Measurements from ENCODE around the gene RUSC1. TPM values are rescaled to one million over a fixed set of nuclear protein-coding genes. Genes with fewer than 3 reads are reported as not detected.
"Not testable (repeated sequence)": the region's sequence is repeated elsewhere in the genome, so short reads cannot be mapped to it uniquely, and the experiment has no call there.

RUSC1 gene
- total RNA-seq, 1 donor from 2014 or later = 38.3 TPM

DNA sequence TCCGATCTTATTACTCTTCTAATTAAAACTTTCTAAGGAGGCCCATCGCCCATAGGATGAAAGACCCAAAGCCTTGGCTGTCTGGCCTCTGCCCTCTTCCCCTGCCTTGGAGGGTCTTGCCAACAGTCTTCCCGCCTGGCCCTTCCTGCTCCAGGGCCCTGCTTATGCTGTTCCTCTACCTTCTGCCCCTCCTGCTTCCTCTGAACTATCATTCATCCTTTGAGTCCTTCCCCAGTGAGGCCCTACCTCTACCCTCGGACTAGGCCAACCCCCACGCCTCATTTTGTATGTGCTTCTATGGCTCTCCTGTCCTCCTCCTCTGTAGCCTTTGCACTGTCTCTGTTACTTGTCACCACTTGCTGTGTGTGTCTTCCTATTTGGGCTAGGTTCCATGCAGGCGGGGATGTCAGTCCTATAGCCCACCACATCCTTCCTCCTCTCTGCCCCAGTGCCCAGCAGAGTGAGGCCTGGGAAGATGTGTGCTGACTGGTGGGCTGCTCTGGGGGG lies 5.4 kb downstream of the RUSC1 start:
- H3K27me3 ChIP-seq (ENCODE audit: control insufficient read depth, insufficient read depth, low read length) = no peaks in the 10 kb centered on the region
- no peak for TF ChIP-seq CTCF (IDR thresholded peaks at IDR 0.05; ENCODE audit: insufficient read depth, low read length, poor library complexity, severe bottlenecking)
- H3K36me3 ChIP-seq (ENCODE audit: control insufficient read depth, insufficient read depth, low read length) = no peaks in the 10 kb centered on the region
- DNase-seq (ENCODE audit: low read depth) = no peak
- no peak overlapping the region for H3K4me3 ChIP-seq (ENCODE audit: low read depth, low read length)

- Histone ChIP-seq H3K27me3 (ENCODE audit: control insufficient read depth, insufficient read depth, low read length) (no peaks in the 10 kb centered on the region), H3K36me3 (ENCODE audit: control insufficient read depth, insufficient read depth, low read length) (no peaks in the 10 kb centered on the region), H3K4me3 (ENCODE audit: low read depth, low read length) (no peak overlapping the region)
- no peak for TF ChIP-seq CTCF (IDR thresholded peaks at IDR 0.05; ENCODE audit: insufficient read depth, low read length, poor library complexity, severe bottlenecking)
- DNase-seq (ENCODE audit: low read depth) = no peak
Measured at GRCh38 chr1:155326631-155327037, 5.9 kb downstream of the RUSC1 start.

DNA sequence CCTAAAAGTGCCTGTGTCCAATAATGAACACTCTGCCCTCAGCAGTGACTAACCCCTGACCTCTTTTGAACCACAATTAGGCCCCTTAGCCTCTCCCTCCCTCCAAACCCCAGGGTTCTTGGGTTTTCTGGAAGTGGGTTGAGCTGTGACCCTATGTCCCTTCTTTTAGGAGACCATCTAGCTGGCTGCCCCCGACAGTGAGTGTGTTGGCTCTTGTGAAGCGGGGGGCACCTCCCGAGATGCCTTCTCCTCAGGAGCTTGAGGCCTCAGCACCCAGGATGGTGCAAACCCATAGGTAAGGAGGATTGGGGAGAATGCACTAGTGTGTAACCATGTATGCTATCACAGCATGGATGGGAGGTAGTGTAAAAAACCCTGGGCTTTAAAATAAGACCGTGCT lies 7.3 kb downstream of the RUSC1 start:
- no peaks in the 10 kb centered on the region for H3K27me3 ChIP-seq (ENCODE audit: control insufficient read depth, insufficient read depth, low read length)
- no peak for DNase-seq (ENCODE audit: low read depth)
- H3K4me3 ChIP-seq (ENCODE audit: low read depth, low read length) = no peak overlapping the region
- H3K36me3 ChIP-seq (ENCODE audit: control insufficient read depth, insufficient read depth, low read length) = no peaks in the 10 kb centered on the region
- no peak for TF ChIP-seq CTCF (IDR thresholded peaks at IDR 0.05; ENCODE audit: insufficient read depth, low read length, poor library complexity, severe bottlenecking)

- not testable (repeated sequence) for H3K36me3 ChIP-seq (ENCODE audit: control insufficient read depth, insufficient read depth, low read length); H3K4me3 ChIP-seq (ENCODE audit: low read depth, low read length); DNase-seq (ENCODE audit: low read depth); H3K27me3 ChIP-seq (ENCODE audit: control insufficient read depth, insufficient read depth, low read length)
Measured at GRCh38 chr1:155328856-155329255, 8.2 kb downstream of the RUSC1 start.

GRCh38 chr1:155329980-155330598 lies 9.4 kb downstream of the RUSC1 start:
- no peak overlapping the region for H3K4me3 ChIP-seq (ENCODE audit: low read depth, low read length)
- H3K36me3 ChIP-seq (ENCODE audit: control insufficient read depth, insufficient read depth, low read length) = no peaks in the 10 kb centered on the region
- H3K27me3 ChIP-seq (ENCODE audit: control insufficient read depth, insufficient read depth, low read length) = no peaks in the 10 kb centered on the region
- TF ChIP-seq CTCF (IDR thresholded peaks at IDR 0.05; ENCODE audit: insufficient read depth, low read length, poor library complexity, severe bottlenecking) = no peak
- no peak for DNase-seq (ENCODE audit: low read depth)

DNA sequence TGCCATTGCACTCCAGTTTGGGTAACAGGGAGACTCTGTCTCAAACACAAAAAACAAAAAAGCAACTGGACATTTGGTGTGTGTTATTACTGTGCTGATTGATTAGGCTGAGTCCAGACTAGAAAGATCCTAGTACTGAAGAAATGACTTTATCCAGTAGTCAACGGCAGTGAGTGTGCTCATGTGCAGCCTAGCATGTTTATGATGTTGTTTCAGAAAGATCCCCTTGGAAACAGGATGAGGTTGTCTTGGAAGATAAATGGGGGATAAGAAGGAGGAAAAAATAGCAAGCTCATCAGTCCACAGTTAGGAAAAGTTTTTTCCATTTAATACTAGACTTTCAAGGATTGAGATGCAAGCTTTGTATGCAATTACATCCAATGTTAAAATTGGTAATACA lies 14.3 kb downstream of the RUSC1 start:
- Histone ChIP-seq H3K36me3 (ENCODE audit: control insufficient read depth, insufficient read depth, low read length) (peaks cover 1% of the 10 kb centered on the region), H3K27me3 (ENCODE audit: control insufficient read depth, insufficient read depth, low read length) (no peaks in the 10 kb centered on the region)
- no peak for TF ChIP-seq CTCF (IDR thresholded peaks at IDR 0.05; ENCODE audit: insufficient read depth, low read length, poor library complexity, severe bottlenecking)

More for the DNA sequence above, 14.3 kb downstream of the RUSC1 start:
- DNase-seq (ENCODE audit: low read depth) = no peak
- H3K4me3 ChIP-seq (ENCODE audit: low read depth, low read length) = no peak overlapping the region

All from kidney epithelial cell (primary cell).